H7 (cell line): Measurements from ENCODE around the gene TUBG2. TPM values are rescaled to one million over a fixed set of nuclear protein-coding genes. Genes with fewer than 3 reads are reported as not detected.
"Not testable (repeated sequence)": the region's sequence is repeated elsewhere in the genome, so short reads cannot be mapped to it uniquely, and the experiment has no call there.

Experiments
- DNase-seq: peaks from one replicate; pipeline ENCODE4 v3.0.0; 2012
- H3K27me3 ChIP-seq: 2 replicates; pipeline ENCODE4 v1.6.0; 2011; ENCODE audit warnings: mild to moderate bottlenecking, low read length; ENCODE audit not compliant: control insufficient read depth, insufficient read depth
- H3K36me3 ChIP-seq: replicated peaks from 2 replicates; pipeline ENCODE4 v1.5.1; 2011; ENCODE audit warnings: low read length; ENCODE audit not compliant: control insufficient read depth, insufficient read depth
- H3K4me3 ChIP-seq: 2 replicates; pipeline ENCODE4 v1.5.1; 2011; ENCODE audit warnings: low read depth, mild to moderate bottlenecking, control low read depth, low read length, moderate library complexity; ENCODE audit not compliant: insufficient read depth
- total RNA-seq: library from RNA; depleted of rRNA; stranded (reverse); fragments of >200 nt; shearing (Covaris generic); gene quantifications from 2 replicates; pipeline ENCODE4 v1.2.3, GENCODE V29; 2014; rRNA removed

Gene TUBG2
- 15.0 and 20.5 TPM in 2 replicates for total RNA-seq

DNA sequence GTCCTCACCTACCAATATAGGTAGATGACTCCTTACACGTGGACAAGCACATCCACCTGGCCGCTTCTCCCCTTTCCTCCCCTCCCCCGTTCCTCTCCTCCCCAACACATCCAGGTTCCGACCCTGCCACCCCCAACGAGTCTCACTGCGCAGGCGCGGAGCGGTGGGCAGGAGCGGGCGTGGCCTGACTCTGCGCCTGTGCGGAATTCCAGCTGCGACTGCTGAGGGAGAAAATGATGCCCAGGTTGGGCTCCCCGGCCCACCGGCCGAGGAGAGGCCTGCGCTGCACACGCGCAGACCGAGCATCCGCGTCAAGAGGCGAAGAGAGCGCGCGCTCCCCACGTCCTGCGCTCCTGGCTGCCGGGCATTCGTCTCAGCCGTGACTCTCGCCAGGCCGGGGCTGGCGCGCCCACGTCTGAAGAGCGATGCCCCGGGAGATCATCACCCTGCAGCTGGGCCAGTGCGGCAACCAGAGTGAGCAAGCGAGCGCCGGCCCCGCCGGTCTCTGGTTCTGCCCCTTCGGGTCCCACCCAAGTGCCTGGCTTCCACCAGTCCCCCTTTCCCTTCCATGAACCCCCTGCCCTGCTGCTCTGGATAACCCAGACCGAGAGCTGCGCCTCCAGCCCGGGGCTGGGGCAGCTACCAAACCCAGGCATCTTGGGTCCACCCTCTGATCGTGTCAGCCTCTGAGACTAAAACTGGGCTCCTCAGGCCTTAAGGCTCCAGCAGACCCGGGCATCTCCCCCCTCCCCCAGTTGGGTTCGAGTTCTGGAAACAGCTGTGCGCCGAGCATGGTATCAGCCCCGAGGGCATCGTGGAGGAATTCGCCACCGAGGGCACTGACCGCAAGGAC lies at the start of gene TUBG2:
Gene TUBG2 (plus strand): TSS at position 206 of the 853 bp plus-strand sequence. CDS start 220 bp downstream, at position 426.
- peak within 1 kb of the TSS; percentile 87 for H3K4me3 ChIP-seq
- H3K27me3 ChIP-seq = no peaks in the 10 kb centered on the region
- peaks cover 5% of the 10 kb centered on the region for H3K36me3 ChIP-seq
- DNase-seq = peak; percentile 98

DNA sequence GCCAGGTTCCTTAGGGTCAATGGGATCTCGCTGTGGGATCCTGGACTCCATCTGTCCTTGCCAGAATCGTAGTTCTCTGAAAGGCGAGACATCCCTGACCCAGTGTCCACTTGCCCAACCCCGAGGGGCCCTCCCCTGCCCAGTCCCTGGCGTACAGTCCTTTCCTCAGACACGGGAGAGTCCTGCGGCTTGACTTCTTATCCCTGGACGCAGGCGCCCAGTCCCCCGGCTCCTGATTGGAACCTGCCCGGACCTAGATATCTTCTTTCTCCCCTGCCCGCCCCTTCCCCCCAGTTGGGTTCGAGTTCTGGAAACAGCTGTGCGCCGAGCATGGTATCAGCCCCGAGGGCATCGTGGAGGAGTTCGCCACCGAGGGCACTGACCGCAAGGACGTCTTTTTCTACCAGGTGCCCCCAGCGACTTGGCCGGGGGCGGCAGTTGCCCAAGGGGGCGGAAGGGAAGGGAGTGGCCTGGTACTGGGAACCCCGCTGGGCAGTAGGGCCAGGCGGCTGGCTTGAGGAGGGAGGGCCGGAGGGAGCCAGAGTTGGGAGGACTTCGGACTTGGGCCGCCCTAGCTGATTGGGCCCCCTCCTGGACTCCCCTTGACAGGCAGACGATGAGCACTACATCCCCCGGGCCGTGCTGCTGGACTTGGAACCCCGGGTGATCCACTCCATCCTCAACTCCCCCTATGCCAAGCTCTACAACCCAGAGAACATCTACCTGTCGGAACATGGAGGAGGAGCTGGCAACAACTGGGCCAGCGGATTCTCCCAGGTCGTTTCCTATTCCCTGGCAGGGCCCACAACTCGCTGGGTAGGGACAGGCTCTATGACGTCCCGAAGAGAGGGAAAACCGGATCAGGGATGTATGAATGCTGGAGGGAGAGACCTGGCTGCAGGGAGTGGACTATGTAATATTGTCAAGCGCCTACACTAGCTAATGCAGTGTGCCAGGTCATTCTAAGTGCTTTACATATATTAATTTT lies 49.0 kb upstream of the TUBG2 start:
- peak overlapping the region; percentile 99 for H3K4me3 ChIP-seq
- DNase-seq = peak; percentile 79
- peaks cover 26% of the 10 kb centered on the region for H3K36me3 ChIP-seq
- H3K27me3 ChIP-seq = not testable (repeated sequence)

DNA sequence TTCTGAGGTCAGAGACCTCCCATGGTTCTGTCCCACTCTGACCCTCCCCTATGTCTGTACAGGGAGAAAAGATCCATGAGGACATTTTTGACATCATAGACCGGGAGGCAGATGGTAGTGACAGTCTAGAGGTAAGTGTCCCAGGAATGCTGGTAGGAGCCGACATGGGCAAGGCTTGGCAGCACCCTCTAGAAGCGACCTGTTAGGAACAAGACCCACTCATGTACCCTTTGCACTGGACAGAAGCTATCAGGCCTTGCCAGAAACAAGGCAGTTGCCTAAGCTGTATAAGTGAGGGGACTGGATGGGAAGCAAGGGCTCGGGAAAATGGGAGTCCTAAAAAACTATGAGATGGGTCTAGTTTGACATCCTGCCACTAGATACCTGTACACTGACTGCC lies 47.1 kb upstream of the TUBG2 start:
- DNase-seq = no peak
- H3K36me3 ChIP-seq = peaks cover 31% of the 10 kb centered on the region
- H3K27me3 ChIP-seq = no peaks in the 10 kb centered on the region
- no peak overlapping the region for H3K4me3 ChIP-seq

DNA sequence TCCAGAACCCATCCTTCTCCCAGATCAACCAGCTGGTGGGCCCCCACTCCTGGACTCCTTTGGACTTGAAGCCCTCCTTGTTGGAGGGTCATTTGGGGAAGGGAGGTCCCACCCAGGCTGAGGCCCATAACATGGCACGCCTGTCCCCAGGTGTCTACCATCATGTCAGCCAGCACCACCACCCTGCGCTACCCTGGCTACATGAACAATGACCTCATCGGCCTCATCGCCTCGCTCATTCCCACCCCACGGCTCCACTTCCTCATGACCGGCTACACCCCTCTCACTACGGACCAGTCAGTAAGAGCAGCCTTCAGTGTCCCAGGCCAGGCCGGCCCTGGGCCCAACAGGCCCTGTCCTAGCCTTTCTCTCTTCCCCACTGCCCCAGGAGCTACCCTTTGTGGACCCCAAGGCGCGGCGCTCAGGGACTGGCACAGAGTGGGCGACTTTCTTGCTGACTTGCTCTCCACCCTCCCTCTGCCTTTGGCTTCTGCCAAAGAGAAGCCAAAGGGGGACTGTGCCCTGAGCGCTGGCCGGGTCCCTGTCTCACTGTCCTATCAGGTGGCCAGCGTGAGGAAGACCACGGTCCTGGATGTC lies 45.3 kb upstream of the TUBG2 start:
- Histone ChIP-seq H3K27me3 (no peaks in the 10 kb centered on the region), H3K36me3 (peaks cover 31% of the 10 kb centered on the region), H3K4me3 (no peak overlapping the region)
- DNase-seq = no peak

DNA sequence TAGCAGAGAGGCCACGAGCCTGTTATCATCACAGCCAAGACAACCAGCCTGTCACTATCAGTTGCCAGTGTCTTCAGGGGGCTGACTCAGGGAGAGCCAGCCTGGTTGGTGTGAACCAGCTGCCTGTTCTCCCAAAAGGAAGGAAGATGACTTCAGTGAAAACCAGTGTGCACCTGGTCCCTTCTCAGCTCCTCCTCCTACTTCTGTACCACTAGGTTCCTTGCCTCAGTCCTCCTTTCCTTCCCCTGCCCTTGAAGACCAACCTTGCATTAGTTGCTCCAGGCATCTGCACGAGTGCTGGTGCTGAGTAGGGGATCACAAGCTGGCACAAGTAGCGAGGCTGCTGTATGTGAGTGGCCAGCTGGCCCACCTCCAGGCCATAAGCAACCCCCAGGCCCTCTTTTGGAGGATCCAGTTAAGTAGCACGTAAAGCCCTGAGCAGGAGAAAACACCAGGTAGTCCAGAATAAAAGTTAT lies 41.1 kb upstream of the TUBG2 start:
- H3K36me3 ChIP-seq = peaks cover 17% of the 10 kb centered on the region
- no peaks in the 10 kb centered on the region for H3K27me3 ChIP-seq
- H3K4me3 ChIP-seq = no peak overlapping the region
- DNase-seq = no peak

DNA sequence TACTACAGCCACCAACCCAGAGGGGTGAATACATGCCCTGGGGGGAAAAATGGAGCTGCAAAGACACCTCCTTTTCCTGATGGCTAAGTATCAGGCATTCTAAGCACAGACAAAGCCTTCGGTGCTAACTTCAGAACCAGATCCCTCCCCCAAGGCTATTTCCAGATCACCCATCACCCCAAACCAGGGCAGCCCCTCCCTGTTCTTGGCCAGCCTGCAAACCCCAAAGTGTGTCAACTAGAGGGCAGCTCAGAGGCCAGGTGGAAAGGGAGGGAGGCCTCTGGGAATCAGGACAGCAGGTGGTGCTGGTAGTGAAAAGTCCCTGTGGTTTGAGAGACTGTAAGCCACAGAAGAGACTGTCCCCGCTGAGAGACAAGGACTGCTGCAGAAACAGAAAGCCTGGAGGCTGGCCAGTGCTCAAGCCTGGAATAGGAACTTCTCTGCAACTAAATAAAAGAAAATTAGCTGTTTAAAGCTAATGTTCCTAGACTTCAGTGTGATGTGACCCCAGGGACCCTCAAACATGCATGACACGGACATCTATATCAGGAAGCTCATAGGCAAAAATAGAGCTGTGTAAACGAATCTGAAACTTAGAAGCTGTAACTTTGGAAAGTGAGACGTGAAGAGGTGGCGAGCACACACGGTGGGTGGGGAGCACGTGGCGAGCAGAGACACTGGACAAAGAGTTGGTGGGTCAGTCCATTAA lies 40.5 kb upstream of the TUBG2 start:
- H3K27me3 ChIP-seq = no peaks in the 10 kb centered on the region
- H3K4me3 ChIP-seq = no peak overlapping the region
- DNase-seq = peak; percentile 86
- H3K36me3 ChIP-seq = peaks cover 16% of the 10 kb centered on the region

DNA sequence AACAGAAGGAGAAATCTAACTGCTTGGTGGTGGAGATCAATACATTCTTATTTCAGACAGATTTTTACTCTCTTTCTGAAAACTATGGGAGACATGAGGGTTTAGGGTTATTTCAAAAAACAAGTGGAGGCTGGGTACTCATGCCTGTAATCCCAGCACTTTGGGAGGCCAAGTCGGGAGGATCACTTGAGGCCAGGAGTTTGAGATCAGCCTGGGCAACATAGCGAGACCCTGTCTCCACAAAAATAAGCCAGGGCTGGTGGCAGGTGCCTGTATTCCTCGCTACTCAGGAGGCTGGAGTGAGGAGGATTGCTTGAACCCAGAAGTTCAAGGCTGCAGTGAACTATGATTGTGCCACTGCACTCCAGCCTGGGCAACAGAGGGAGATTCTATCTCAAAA lies 37.1 kb upstream of the TUBG2 start:
- H3K27me3 ChIP-seq, H3K36me3 ChIP-seq, DNase-seq, H3K4me3 ChIP-seq: not testable (repeated sequence)

DNA sequence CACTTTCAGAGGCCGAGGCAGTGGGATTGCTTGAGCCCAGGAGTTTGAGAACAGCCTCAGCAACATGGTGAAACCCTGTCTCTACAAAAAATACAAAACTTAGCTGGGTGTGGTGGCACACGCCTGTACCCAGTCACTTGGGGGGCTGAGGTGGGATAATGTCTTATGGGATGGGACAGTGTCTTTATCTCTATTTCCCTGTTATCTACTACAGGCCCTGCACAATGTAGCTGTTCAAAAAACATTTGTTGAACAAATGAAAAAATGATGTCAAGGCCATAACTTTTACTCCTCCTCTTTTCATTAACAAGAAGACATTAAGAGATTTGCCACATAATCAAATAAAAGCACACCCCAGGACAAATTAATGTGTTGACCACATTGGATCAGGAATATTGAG lies 35.8 kb upstream of the TUBG2 start:
- H3K27me3 ChIP-seq = no peaks in the 10 kb centered on the region
- DNase-seq = no peak
- H3K36me3 ChIP-seq = no peaks in the 10 kb centered on the region
- no peak overlapping the region for H3K4me3 ChIP-seq

DNA sequence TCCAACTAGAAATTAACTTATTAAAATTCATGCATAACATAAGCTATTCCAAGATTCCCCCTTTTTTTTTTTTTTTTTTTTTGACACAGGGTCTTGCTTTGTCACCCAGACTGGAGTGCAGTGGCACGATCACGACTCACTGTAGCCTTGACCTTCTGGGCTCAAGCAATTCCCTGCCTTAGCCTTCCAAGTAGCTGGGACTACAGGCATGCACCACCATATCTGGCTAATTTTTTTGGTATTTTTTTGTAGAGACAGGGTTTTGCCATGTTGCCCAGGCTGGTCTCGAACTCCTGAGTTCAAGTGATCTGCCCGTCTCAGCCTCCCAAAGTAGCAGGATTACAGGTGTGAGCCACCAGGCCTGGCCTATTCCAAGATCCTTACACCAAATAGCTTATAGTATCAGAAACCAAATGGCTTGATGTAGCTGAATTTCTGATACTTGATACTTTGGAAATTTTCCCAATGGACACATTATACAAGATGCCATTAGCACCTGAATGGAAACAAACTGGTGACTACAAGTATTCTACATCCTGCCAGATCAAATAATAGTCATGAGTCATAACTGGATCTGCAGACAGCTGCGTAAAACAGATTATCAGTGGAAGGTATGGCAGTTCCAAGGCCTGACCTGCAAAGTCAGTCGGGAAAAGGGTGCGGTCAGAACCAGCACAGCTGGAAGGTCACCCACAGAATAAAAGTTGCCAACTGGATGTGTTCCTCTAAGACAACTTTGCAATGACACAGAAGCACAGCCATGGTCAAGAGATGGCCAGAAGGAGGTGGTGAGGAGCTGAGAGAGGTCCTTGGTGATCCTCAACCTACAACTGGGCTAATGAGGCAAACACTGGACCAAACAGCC lies 35.1 kb upstream of the TUBG2 start:
- Histone ChIP-seq H3K36me3 (no peaks in the 10 kb centered on the region), H3K4me3 (no peak overlapping the region), H3K27me3 (no peaks in the 10 kb centered on the region)
- DNase-seq = no peak

DNA sequence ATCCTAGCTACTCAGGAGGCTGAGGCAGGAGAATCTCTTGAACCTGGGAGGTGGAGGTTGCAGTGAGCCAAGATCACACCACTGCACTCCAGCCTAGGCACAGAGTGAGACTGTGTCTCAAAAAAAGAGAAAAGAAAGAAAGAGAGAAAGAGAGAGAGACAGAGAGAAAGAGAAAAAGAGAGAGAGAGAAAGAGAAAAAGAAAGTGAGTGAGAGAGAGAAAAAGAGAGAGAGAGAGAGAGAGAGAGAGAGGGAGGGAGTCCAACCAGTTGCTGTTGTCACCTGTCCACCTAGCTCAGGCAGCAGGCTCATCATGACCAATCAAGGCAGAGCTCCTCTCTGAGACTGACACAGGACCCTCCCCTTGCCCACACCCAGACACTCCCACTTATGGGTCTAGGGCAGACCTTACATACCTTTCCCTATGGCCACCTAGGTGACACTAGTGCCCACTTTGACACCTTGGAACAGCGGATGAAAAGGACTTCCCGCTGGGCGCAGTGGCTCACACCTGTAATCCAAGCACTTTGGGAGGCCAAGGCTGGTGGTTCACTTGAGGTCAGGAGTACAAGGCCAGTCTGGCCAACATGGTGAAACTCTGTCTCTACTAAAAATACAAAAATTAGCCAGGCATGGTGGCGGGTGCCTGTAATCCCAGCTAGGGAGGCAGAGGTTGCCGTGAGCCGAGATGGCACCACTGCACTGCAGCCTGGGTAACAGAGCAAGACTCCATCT lies 31.9 kb upstream of the TUBG2 start:
- not testable (repeated sequence) for H3K4me3 ChIP-seq, H3K36me3 ChIP-seq, H3K27me3 ChIP-seq
- DNase-seq = peak; percentile 60

DNA sequence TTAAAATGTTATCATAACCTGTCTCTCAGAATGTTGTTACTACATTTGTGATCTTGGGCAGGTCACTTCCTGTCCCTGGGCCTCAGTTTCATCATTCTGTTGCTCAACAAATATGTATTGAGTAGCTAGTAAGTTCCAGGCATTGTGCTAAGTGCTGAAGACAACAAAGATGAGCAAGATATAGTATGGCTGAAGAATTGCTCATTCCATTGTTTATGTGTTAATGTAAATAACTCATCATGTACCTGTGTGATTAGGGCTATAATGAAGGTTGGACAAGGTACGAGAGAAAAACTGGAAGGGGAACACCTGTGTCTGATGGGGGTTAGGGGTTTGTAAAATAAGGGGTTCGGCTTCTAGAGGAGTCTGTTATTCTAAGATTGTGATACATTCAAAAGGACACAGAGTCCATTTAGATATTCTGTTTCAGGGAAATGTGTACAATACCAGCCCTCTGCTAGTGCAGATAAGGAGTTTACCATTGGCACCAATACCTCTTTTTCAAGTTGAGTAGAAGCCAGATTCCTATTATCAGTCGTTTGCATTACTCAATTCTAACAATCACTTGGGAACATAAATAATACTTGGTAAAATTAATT lies 29.6 kb upstream of the TUBG2 start:
- H3K36me3 ChIP-seq = no peaks in the 10 kb centered on the region
- H3K4me3 ChIP-seq = no peak overlapping the region
- DNase-seq = no peak
- no peaks in the 10 kb centered on the region for H3K27me3 ChIP-seq

DNA sequence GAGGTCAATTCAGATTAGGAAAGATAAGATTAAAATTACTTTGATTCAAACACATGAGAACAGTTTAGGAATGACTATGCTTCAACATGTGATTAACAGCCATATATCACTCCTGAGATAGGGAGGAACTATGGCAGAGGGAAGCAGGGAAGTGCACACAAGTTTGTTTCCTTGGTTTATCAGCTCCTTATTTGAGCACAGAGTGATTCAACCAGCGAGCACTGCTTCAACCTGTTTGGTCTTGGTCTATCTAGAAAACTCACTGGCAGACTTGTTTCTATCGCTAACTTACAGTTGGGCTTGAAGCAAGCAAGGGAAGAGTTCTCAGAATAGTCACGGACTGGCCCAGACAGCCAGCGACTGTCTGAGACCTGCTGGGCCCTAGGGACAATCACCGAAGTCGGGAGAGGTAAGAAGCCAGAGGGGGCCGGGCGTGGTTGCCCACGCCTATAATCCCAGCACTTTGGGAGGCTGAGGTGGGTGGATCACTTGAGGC lies 26.1 kb upstream of the TUBG2 start:
- DNase-seq = no peak
- Histone ChIP-seq H3K27me3 (no peaks in the 10 kb centered on the region), H3K4me3 (no peak overlapping the region), H3K36me3 (no peaks in the 10 kb centered on the region)
